H1 (cell line): ENCODE data around the gene UVSSA. TPM values are rescaled to one million over a fixed set of nuclear protein-coding genes. Genes with fewer than 3 reads are reported as not detected.

Experiments
- CTCF ChIA-PET: fragments of 300-600 bp; sonication (Branson Sonifier 250); formaldehyde crosslinking; loops from one replicate; lab custom pipeline; 2021; ENCODE audit not compliant: partially characterized antibody; lab: Charles Lee
- POLR2A ChIA-PET: fragments of 300-600 bp; sonication (Branson Sonifier 250); formaldehyde crosslinking; loops from one replicate; lab custom pipeline; 2021; ENCODE audit warnings: inconsistent platforms; ENCODE audit not compliant: partially characterized antibody; lab: Charles Lee
- DNase-seq, 2 experiments: peaks; one replicate each; pipeline versions ENCODE4 v3.0.0 to v3.0.0-alpha.2; 2010 to 2022; ENCODE audit warnings: low spot score in 2 of 2, low read depth in 1 of 2, mixed read lengths in 1 of 2
- FAIRE-seq: peaks from 2 replicates; lab custom pipeline; 2011; peaks lifted over from hg19 to GRCh38; lab: Jason Lieb, UNC
- H2AFZ ChIP-seq: 2 replicates; pipeline ENCODE4 v1.8.1; 2012; ENCODE audit warnings: low read length, inconsistent platforms
- H2AK5ac ChIP-seq: 2 replicates; pipeline ENCODE4 v1.6.1; 2013; ENCODE audit warnings: low read depth, low read length
- H2BK120ac ChIP-seq: replicated peaks from 2 replicates; pipeline ENCODE3; 2013; ENCODE audit warnings: low read depth, low read length, inconsistent platforms
- H2BK12ac ChIP-seq: 2 replicates; pipeline ENCODE4 v1.6.1; 2013; ENCODE audit warnings: low read depth, low read length
- H2BK15ac ChIP-seq: 2 replicates; pipeline ENCODE4 v1.6.1; 2013; ENCODE audit warnings: low read length
- H2BK20ac ChIP-seq: 2 replicates; pipeline ENCODE4 v1.6.1; 2013; ENCODE audit warnings: low read length
- H2BK5ac ChIP-seq: 2 replicates; pipeline ENCODE4 v1.6.1; 2013; ENCODE audit warnings: low read depth, low read length
- H3K14ac ChIP-seq: 2 replicates; pipeline ENCODE4 v1.6.1; 2013; ENCODE audit warnings: inconsistent platforms; ENCODE audit not compliant: insufficient read length
- H3K18ac ChIP-seq: 2 replicates; pipeline ENCODE4 v1.6.1; 2013; ENCODE audit warnings: low read length; ENCODE audit errors: extremely low read depth
- H3K23ac ChIP-seq: 2 replicates; pipeline ENCODE4 v1.6.1; 2013; ENCODE audit warnings: inconsistent platforms; ENCODE audit not compliant: insufficient read length
- H3K23me2 ChIP-seq: 2 replicates; pipeline ENCODE4 v1.6.1; 2013; ENCODE audit warnings: low read depth, low read length
- H3K27ac ChIP-seq: 2 replicates; pipeline ENCODE4 v1.6.1; 2011; ENCODE audit warnings: low read depth, low read length, inconsistent platforms
- H3K27me3 ChIP-seq, 4 experiments: replicated peaks in 1 of 4; 1 replicate in 1 of 4; 2 replicates in 3 of 4; pipeline versions ENCODE4 v1.6.1 to v1.8.1; 2011 to 2013; ENCODE audit warnings: low read length in 3 of 4, mild to moderate bottlenecking in 3 of 4, inconsistent platforms in 2 of 4, mixed read lengths in 2 of 4, moderate library complexity in 1 of 4; ENCODE audit not compliant: control insufficient read depth in 3 of 4, insufficient read depth in 3 of 4; ENCODE audit errors: extremely low read depth in 1 of 4
- H3K36me3 ChIP-seq, 4 experiments: 2 replicates each; pipeline versions ENCODE4 v1.6.1 to v1.8.1; 2011 to 2013; ENCODE audit warnings: mild to moderate bottlenecking in 4 of 4, low read length in 3 of 4, moderate library complexity in 2 of 4, control low read depth in 1 of 4, inconsistent platforms in 1 of 4; ENCODE audit not compliant: insufficient read depth in 4 of 4, control insufficient read depth in 2 of 4
- H3K4ac ChIP-seq: replicated peaks from 2 replicates; pipeline ENCODE3; 2013; ENCODE audit warnings: low read length, low read depth, mixed read lengths, inconsistent platforms; ENCODE audit not compliant: insufficient read length
- H3K4me1 ChIP-seq, 4 experiments: replicated peaks in 1 of 4; 1 replicate in 1 of 4; 2 replicates in 3 of 4; pipeline versions ENCODE4 v1.6.1 to v1.8.1; 2011 to 2013; ENCODE audit warnings: low read length in 3 of 4, inconsistent platforms in 2 of 4, mixed read lengths in 1 of 4; ENCODE audit not compliant: insufficient read depth in 4 of 4, control insufficient read depth in 3 of 4
- H3K4me2 ChIP-seq, 2 experiments: 2 replicates each; pipeline versions ENCODE4 v1.6.1 to v1.8.1; 2011 to 2013; ENCODE audit warnings: low read depth in 2 of 2, low read length in 2 of 2, control low read depth in 1 of 2, inconsistent platforms in 1 of 2, mild to moderate bottlenecking in 1 of 2; ENCODE audit not compliant: insufficient read depth in 1 of 2
- H3K4me3 ChIP-seq, 4 experiments: fragments of 200-600, 300-600 bp in 1 of 4; sonication (generic), shearing (Covaris generic), sonication (Bioruptor Twin) in 1 of 4; 2 replicates each; pipeline versions ENCODE4 v1.5.1 to v1.8.1; 2011 to 2016; ENCODE audit warnings: low read length in 4 of 4, low read depth in 3 of 4, control low read depth in 2 of 4, inconsistent platforms in 2 of 4, mild to moderate bottlenecking in 2 of 4, mixed read lengths in 1 of 4, moderate library complexity in 1 of 4; ENCODE audit not compliant: insufficient read depth in 2 of 4; ENCODE audit errors: extremely low read depth in 1 of 4
- H3K56ac ChIP-seq: replicated peaks from 2 replicates; pipeline ENCODE3; 2013; ENCODE audit warnings: low read depth, mild to moderate bottlenecking, mixed read lengths, low read length, inconsistent platforms; ENCODE audit not compliant: insufficient read length
- H3K79me1 ChIP-seq: 2 replicates; pipeline ENCODE4 v1.6.1; 2013; ENCODE audit warnings: low read depth, low read length, control low read depth
- H3K79me2 ChIP-seq, 2 experiments: 2 replicates each; pipeline versions ENCODE4 v1.6.1 to v1.8.1; 2012 to 2013; ENCODE audit warnings: low read length in 2 of 2, mild to moderate bottlenecking in 2 of 2, inconsistent platforms in 1 of 2; ENCODE audit not compliant: insufficient read depth in 2 of 2, control insufficient read depth in 1 of 2
- H3K9ac ChIP-seq, 4 experiments: replicated peaks in 1 of 4; 1 replicate in 1 of 4; 2 replicates in 3 of 4; pipeline versions ENCODE4 v1.6.1 to v1.8.1; 2011 to 2013; ENCODE audit warnings: low read depth in 3 of 4, low read length in 3 of 4, control low read depth in 2 of 4, mild to moderate bottlenecking in 2 of 4, moderate library complexity in 2 of 4, inconsistent platforms in 1 of 4; ENCODE audit errors: extremely low read depth in 1 of 4
- H3K9me3 ChIP-seq, 2 experiments: 2 replicates each; pipeline versions ENCODE4 v1.6.1 to v1.8.1; 2012 to 2013; ENCODE audit warnings: mild to moderate bottlenecking in 2 of 2, moderate library complexity in 2 of 2, control low read depth in 1 of 2, inconsistent platforms in 1 of 2, low read depth in 1 of 2, low read length in 1 of 2, mixed read lengths in 1 of 2; ENCODE audit not compliant: insufficient read depth in 2 of 2
- H4K20me1 ChIP-seq, 2 experiments: replicated peaks in 1 of 2; 2 replicates each; pipeline versions ENCODE3 to v1.8.1; 2011 to 2013; ENCODE audit warnings: inconsistent platforms in 2 of 2, low read length in 2 of 2, mild to moderate bottlenecking in 1 of 2; ENCODE audit not compliant: insufficient read depth in 2 of 2, control insufficient read depth in 1 of 2
- H4K5ac ChIP-seq: 2 replicates; pipeline ENCODE4 v1.6.1; 2013; ENCODE audit warnings: low read length, low read depth, mixed read lengths, inconsistent platforms; ENCODE audit not compliant: insufficient read length
- H4K8ac ChIP-seq: 2 replicates; pipeline ENCODE4 v1.8.0; 2013; ENCODE audit warnings: mild to moderate bottlenecking, moderate library complexity, low read length, inconsistent platforms; ENCODE audit not compliant: insufficient read depth; ENCODE audit errors: extremely low read depth
- H4K91ac ChIP-seq: replicated peaks from 2 replicates; pipeline ENCODE3; 2013; ENCODE audit warnings: low read length, mixed read lengths, inconsistent platforms; ENCODE audit not compliant: insufficient read length
- ATF2 ChIP-seq: IDR thresholded peaks from 2 replicates; pipeline ENCODE4 v1.6.1; 2012; ENCODE audit warnings: low read length, inconsistent platforms
- MAFK ChIP-seq: IDR thresholded peaks from 2 replicates; pipeline ENCODE4 v1.6.1; 2012; ENCODE audit warnings: low read depth, mild to moderate bottlenecking, improper control_type of control experiment, low read length
- POU5F1 ChIP-seq: IDR thresholded peaks from 2 replicates; pipeline ENCODE4 v1.6.1; 2011; ENCODE audit warnings: low read depth, mild to moderate bottlenecking, low read length, moderate library complexity
- RBBP5 ChIP-seq: IDR thresholded peaks from 2 replicates; pipeline ENCODE4 v1.7.1; 2012; ENCODE audit warnings: low read depth, mild to moderate bottlenecking, inconsistent platforms, low read length, moderate library complexity, borderline replicate concordance
- RXRA ChIP-seq: IDR thresholded peaks from 2 replicates; pipeline ENCODE4 v1.6.1; 2011; ENCODE audit warnings: low read depth, mild to moderate bottlenecking, low read length, moderate library complexity; ENCODE audit not compliant: insufficient read depth
- SAP30 ChIP-seq: fragments of 300-600 bp; sonication (generic); IDR thresholded peaks from 2 replicates; pipeline ENCODE4 v1.7.1; 2012; ENCODE audit warnings: low read length, moderate library complexity, mild to moderate bottlenecking, inconsistent platforms; ENCODE audit not compliant: insufficient read depth, insufficient replicate concordance
- SIN3A ChIP-seq, 2 experiments: IDR thresholded peaks in 1 of 2; conservative IDR thresholded peaks in 1 of 2; 2 replicates each; pipeline ENCODE4 v1.6.1; 2011 to 2012; ENCODE audit warnings: low read length in 2 of 2, improper control_type of control experiment in 1 of 2, low read depth in 1 of 2, mild to moderate bottlenecking in 1 of 2
- SP4 ChIP-seq: IDR thresholded peaks from 2 replicates; pipeline ENCODE4 v1.6.1; 2012; ENCODE audit warnings: low read length, inconsistent platforms
- TAF7 ChIP-seq: optimal IDR thresholded peaks from 2 replicates; pipeline ENCODE3; 2011; ENCODE audit warnings: low read depth, mild to moderate bottlenecking, inconsistent platforms, low read length, moderate library complexity, borderline replicate concordance
- WGBS, 2 experiments: shearing (Covaris generic) in 1 of 2; methylation state at CpG; one replicate each; pipeline versions ENCODE4 v1.1.6 to v1.1.7; 2013 to 2015; ENCODE audit warnings: low lambda C conversion rate in 2 of 2, mixed read lengths in 2 of 2, inconsistent platforms in 1 of 2, low coverage in 1 of 2, missing lambda C conversion rate in 1 of 2; ENCODE audit not compliant: insufficient replicate concordance in 2 of 2, insufficient coverage in 1 of 2, insufficient read length in 1 of 2; ENCODE audit errors: extremely low coverage in 1 of 2, missing lambda C conversion rate in 1 of 2; 5-methylcytosine and 5-hydroxymethylcytosine counted together
- polyA plus RNA-seq, 7 experiments: library from polyadenylated mRNA; depleted of rRNA in 3 of 7; stranded (reverse) in 5 of 7; unstranded in 2 of 7; fragments of >200 nt in 5 of 7; fragments of 200-250 nt in 2 of 7; gene quantifications; 1 replicate in 5 of 7; 2 replicates in 1 of 7; 4 replicates in 1 of 7; pipeline versions ENCODE4 v1.2.1 to v1.2.3, GENCODE V29; 2011 to 2013; ENCODE audit warnings: missing spikeins in 2 of 7, mixed read lengths in 2 of 7
- total RNA-seq: library from RNA; stranded (reverse); fragmentation: NEBNext Ultra II Directional; extraction: Animal tissue kit (Norgen Biotek cat#: 25700); gene quantifications from 2 replicates; pipeline ENCODE4 v1.2.1, GENCODE V29; 2021

The UVSSA gene
- total and polyA plus RNA-seq, 2 of the 8 experiments (the other 6 are each of a cell fraction or from before 2014, with no cell fraction given), result 14.5 to 19.4 TPM

- H2AK5ac ChIP-seq, result no peak overlapping the region; the same call in 1 of the 2 replicates
- H3K14ac ChIP-seq, result no peak overlapping the region
- H2BK5ac ChIP-seq, result no peak overlapping the region
- H3K9me3 ChIP-seq, result no peaks in the 10 kb centered on the region
- CTCF ChIA-PET, result interaction anchor here (1.6 kb wide), 1 partner anchor 45 kb away, joined by 7 read pairs; no protein-coding TSS in a partner anchor
- H4K5ac ChIP-seq, result no peak overlapping the region
- no peak overlapping the region for H2BK12ac ChIP-seq
- peaks cover 3% of the 10 kb centered on the region; the same call in 1 of the 2 replicates for H3K23me2 ChIP-seq
- H4K91ac ChIP-seq, result no peak overlapping the region
- no peak overlapping the region for H3K18ac ChIP-seq
- H2BK120ac ChIP-seq, result no peak overlapping the region
- H2AFZ ChIP-seq, result no peak overlapping the region
- POLR2A ChIA-PET, result no interaction called here
- H3K79me1 ChIP-seq, result peaks cover 29% of the 10 kb centered on the region
- no peak overlapping the region for H3K4me3 ChIP-seq
- H3K9ac ChIP-seq, result no peak overlapping the region
- H3K27me3 ChIP-seq, result no peaks in the 10 kb centered on the region
- FAIRE-seq (no peak), DNase-seq (no peak)
- H3K4ac ChIP-seq, result no peak overlapping the region
- peaks cover 18 to 49% of the 10 kb centered on the region in 2 experiments for H4K20me1 ChIP-seq
- no peak overlapping the region for H2BK20ac ChIP-seq
- H3K4me2 ChIP-seq, result no peak overlapping the region
- H3K27ac ChIP-seq, result no peak overlapping the region
- H3K23ac ChIP-seq, result no peak overlapping the region
- H3K36me3 ChIP-seq, result peaks cover 11 to 32% (median 24%) of the 10 kb centered on the region in 4 experiments
- 95% methylated on average over 42 of the region's 49 CpGs; no CpG with 5 or more reads in 1 of the 2 experiments for WGBS, 2 experiments
- peaks cover 7 to 70% of the 10 kb centered on the region in 2 experiments; a peak in 3 of 4 replicates for H3K79me2 ChIP-seq
- H3K56ac ChIP-seq, result no peak overlapping the region
- no peak overlapping the region for H2BK15ac ChIP-seq
- peak overlapping the region; percentile 86 for H4K8ac ChIP-seq
- H3K4me1 ChIP-seq, result peaks cover 2 to 11% (median 3%) of the 10 kb centered on the region in 4 experiments; a peak in 4 of 7 replicates
- TF ChIP-seq RXRA, result no peak
- TF ChIP-seq TAF7, result no peak
- TF ChIP-seq SIN3A (conservative IDR thresholded peaks at IDR 0.05 in 1 of 2, IDR thresholded peaks at IDR 0.05 in 1 of 2; ENCODE audit: low read depth in 1 of 2, low read length in 2 of 2), result no peak
- no peak for TF ChIP-seq SP4
- no peak for TF ChIP-seq MAFK
- TF ChIP-seq ATF2, result no peak
- TF ChIP-seq POU5F1, result no peak
- no peak for TF ChIP-seq RBBP5
- no peak for TF ChIP-seq SAP30
These were observed 36.0 kb upstream of the UVSSA start for GRCh38 chr4:1310796-1311631.
